HepG2 (cell line): ENCODE data around the gene TUBA4B. TPM values are rescaled to one million over a fixed set of nuclear protein-coding genes. Genes with fewer than 3 reads are reported as not detected.
A peak's percentile ranks its signal among the peaks of the same experiment; 100 is the strongest.

Experiments
- ATAC-seq: fragments of 200-7000 bp; cut with Tn5 transposase; 3 replicates; pipeline ENCODE4 v1.9.1; 2020; ENCODE audit warnings: mild to moderate bottlenecking, moderate library complexity
- BruUV-seq: library from RNA; stranded (reverse); fragments of 400-500 nt; replicated peaks from 2 replicates; lab custom pipeline; 2021; lab: Mats Ljungman, UMichigan
- CTCF ChIA-PET: fragments of 300-600 bp; formaldehyde crosslinking; extraction: SDS; loops from one replicate; lab custom pipeline; 2021; ENCODE audit warnings: low total read pairs, inconsistent platforms, low intra/inter-chr PET ratio; lab: Yijun Ruan, JAX
- POLR2A ChIA-PET: fragments of 350-600 bp; sonication (Branson Sonifier 250); formaldehyde crosslinking; loops from one replicate; lab custom pipeline; 2020; ENCODE audit warnings: antibody characterized with exemption, inconsistent platforms; lab: Yijun Ruan, JAX
- DNase-seq: peaks from one replicate; pipeline ENCODE4 v3.0.0-alpha.2; 2015; ENCODE audit warnings: low spot score
- FAIRE-seq: peaks from 3 replicates; lab custom pipeline; 2011; peaks lifted over from hg19 to GRCh38; lab: Jason Lieb, UNC
- H2AFZ ChIP-seq: one replicate; pipeline ENCODE4 v1.6.1; 2011; ENCODE audit warnings: low read length, inconsistent platforms
- H3K27ac ChIP-seq: fragments of 300-600 bp; 3 replicates; pipeline ENCODE4 v1.8.0; 2011; ENCODE audit warnings: mixed run types, mild to moderate bottlenecking, mixed read lengths, low read length, inconsistent platforms; ENCODE audit not compliant: insufficient read depth; ENCODE audit errors: extremely low read length
- H3K27me3 ChIP-seq, 2 experiments: fragments of 200-600 bp in 1 of 2; 2 replicates in 1 of 2; 3 replicates in 1 of 2; pipeline versions ENCODE4 v1.6.0 to v1.8.0; 2011; ENCODE audit warnings: low read length in 2 of 2, mild to moderate bottlenecking in 2 of 2, moderate library complexity in 2 of 2, inconsistent platforms in 1 of 2; ENCODE audit not compliant: insufficient read depth in 2 of 2, control insufficient read depth in 1 of 2
- H3K36me3 ChIP-seq, 2 experiments: fragments of 200-600 bp in 1 of 2; replicated peaks in 1 of 2; 2 replicates in 1 of 2; 3 replicates in 1 of 2; pipeline versions ENCODE4 v1.5.1 to v1.8.0; 2011; ENCODE audit warnings: low read length in 2 of 2, inconsistent platforms in 1 of 2; ENCODE audit not compliant: insufficient read depth in 2 of 2, control insufficient read depth in 1 of 2
- H3K4me1 ChIP-seq: 2 replicates; pipeline ENCODE4 v1.5.1; 2012; ENCODE audit warnings: low read length, inconsistent platforms; ENCODE audit not compliant: insufficient read depth
- H3K4me2 ChIP-seq: 2 replicates; pipeline ENCODE4 v1.6.0; 2011; ENCODE audit warnings: low read depth, low read length, inconsistent platforms
- H3K4me3 ChIP-seq, 3 experiments: fragments of 200-600 bp in 1 of 3; sonication (generic), shearing (Covaris generic) in 1 of 3; replicated peaks in 1 of 3; 2 replicates each; pipeline ENCODE4 v1.5.1; 2011 to 2016; ENCODE audit warnings: low read length in 3 of 3, inconsistent platforms in 2 of 3, low read depth in 2 of 3, mild to moderate bottlenecking in 2 of 3, control low read depth in 1 of 3, mixed read lengths in 1 of 3; ENCODE audit not compliant: insufficient read depth in 1 of 3
- H3K79me2 ChIP-seq: one replicate; pipeline ENCODE4 v1.6.1; 2011; ENCODE audit warnings: low read length, inconsistent platforms; ENCODE audit not compliant: insufficient read depth
- H3K9ac ChIP-seq: 2 replicates; pipeline ENCODE4 v1.6.0; 2011; ENCODE audit warnings: mild to moderate bottlenecking, low read depth, low read length, inconsistent platforms; ENCODE audit not compliant: insufficient read depth
- H3K9me3 ChIP-seq: 2 replicates; pipeline ENCODE4 v1.5.1; 2012; ENCODE audit warnings: mild to moderate bottlenecking, low read length
- H4K20me1 ChIP-seq: 2 replicates; pipeline ENCODE4 v1.6.0; 2011; ENCODE audit warnings: inconsistent platforms, mild to moderate bottlenecking, low read length, moderate library complexity; ENCODE audit not compliant: insufficient read depth
- ARID2 ChIP-seq: sonication (generic); formaldehyde crosslinking; IDR thresholded peaks from 2 replicates; pipeline ENCODE4 v1.8.1; 2022; ENCODE audit warnings: mild to moderate bottlenecking, missing genetic modification reagents, borderline replicate concordance
- DNMT1 ChIP-seq: sonication (generic); formaldehyde crosslinking; IDR thresholded peaks from 2 replicates; pipeline ENCODE4 v1.5.1; 2020; ENCODE audit warnings: mild to moderate bottlenecking, missing genetic modification reagents
- GFI1 ChIP-seq: sonication (generic); formaldehyde crosslinking; IDR thresholded peaks from 2 replicates; pipeline ENCODE4 v1.5.0; 2020; ENCODE audit warnings: missing genetic modification reagents, mild to moderate bottlenecking, borderline replicate concordance
- HOXA7 ChIP-seq: sonication (generic); formaldehyde crosslinking; IDR thresholded peaks from 2 replicates; pipeline ENCODE4 v1.8.1; 2022; ENCODE audit warnings: mild to moderate bottlenecking, missing genetic modification reagents, moderate library complexity
- KAT7 ChIP-seq: IDR thresholded peaks from 2 replicates; pipeline ENCODE4 v1.6.1; 2018; ENCODE audit warnings: borderline replicate concordance, missing compliant biosample characterization
- LCORL ChIP-seq, 2 experiments: fragments of 450-650 bp in 1 of 2; sonication (generic) in 1 of 2; formaldehyde crosslinking in 1 of 2; IDR thresholded peaks; 2 replicates each; pipeline versions ENCODE4 v1.5.0 to v1.6.1; 2017 to 2020; ENCODE audit warnings: antibody characterized with exemption in 1 of 2, missing genetic modification reagents in 1 of 2
- RNF2 ChIP-seq: fragments of 450-650 bp; conservative IDR thresholded peaks from 2 replicates; pipeline ENCODE4 v1.6.1; 2016; ENCODE audit warnings: low read depth
- SIN3B ChIP-seq: fragments of 150-350 bp; IDR thresholded peaks from 2 replicates; pipeline ENCODE4 v1.6.1; 2014; ENCODE audit warnings: low read length
- SMYD3 ChIP-seq: sonication (generic); formaldehyde crosslinking; IDR thresholded peaks from 2 replicates; pipeline ENCODE4 v1.8.1; 2023; ENCODE audit warnings: mild to moderate bottlenecking, missing genetic modification reagents
- ZNF607 ChIP-seq: sonication (generic); formaldehyde crosslinking; IDR thresholded peaks from 2 replicates; pipeline ENCODE4 v1.5.1; 2020; ENCODE audit warnings: missing genetic modification reagents, mild to moderate bottlenecking, borderline replicate concordance
- ZNF678 ChIP-seq: sonication (generic); formaldehyde crosslinking; IDR thresholded peaks from 2 replicates; pipeline ENCODE4 v1.4.0; 2020; ENCODE audit warnings: mild to moderate bottlenecking, missing genetic modification reagents
- ZNF713 ChIP-seq: sonication (generic); formaldehyde crosslinking; IDR thresholded peaks from 2 replicates; pipeline ENCODE4 v1.4.0; 2020; ENCODE audit warnings: mild to moderate bottlenecking, missing genetic modification reagents
- ZNF724P ChIP-seq: sonication (generic); formaldehyde crosslinking; IDR thresholded peaks from 2 replicates; pipeline ENCODE4 v1.8.0; 2022; ENCODE audit warnings: missing genetic modification reagents, borderline replicate concordance
- ZNF841 ChIP-seq: sonication (generic); formaldehyde crosslinking; IDR thresholded peaks from 2 replicates; pipeline ENCODE4 v1.8.1; 2023; ENCODE audit warnings: missing genetic modification reagents, borderline replicate concordance
- ZSCAN12 ChIP-seq: sonication (generic); formaldehyde crosslinking; IDR thresholded peaks from 2 replicates; pipeline ENCODE4 v1.9.0; 2021; ENCODE audit warnings: mild to moderate bottlenecking, missing genetic modification reagents
- WGBS: methylation state at CpG from one replicate; pipeline ENCODE4 v1.1.6; 2017; ENCODE audit warnings: low lambda C conversion rate; 5-methylcytosine and 5-hydroxymethylcytosine counted together
- in situ Hi-C: cut with HindIII; loops from 2 replicates; pipeline ENCODE4 v1.10.0; 2017; ENCODE audit warnings: low pct_unique_long_range_greater_than_20kb; ENCODE audit not compliant: extremely low pct_ligation_motif_present
- intact Hi-C: fragments of 100-400 bp; cut with micrococcal nuclease; formaldehyde crosslinking; loops from one replicate; pipeline ENCODE4 v1.10.0; 2022; ENCODE audit not compliant: unreplicated experiment
- polyA plus RNA-seq, 8 experiments: library from polyadenylated mRNA; depleted of rRNA in 3 of 8; stranded (reverse) in 7 of 8; unstranded in 1 of 8; fragments of >200 nt; fragmentation: Illumina TruSeq in 4 of 8; extraction: Trizol in 4 of 8; gene quantifications; 2 replicates each; pipeline versions ENCODE4 v1.2.1 to v1.2.3, GENCODE V29; 2011 to 2016; ENCODE audit warnings: low read depth in 4 of 8, missing spikeins in 1 of 8, mixed read lengths in 1 of 8; ENCODE audit not compliant: insufficient read depth in 1 of 8
- total RNA-seq, 5 experiments: library from RNA; depleted of rRNA; stranded (reverse); fragments of >200 nt; fragmentation: Illumina TruSeq; extraction: Trizol; gene quantifications; 2 replicates each; pipeline ENCODE4 v1.2.3, GENCODE V29; 2016; ENCODE audit warnings: low read depth in 1 of 5
- TF ChIP-seq, protein P1 (sequence below): sonication (generic); formaldehyde crosslinking; IDR thresholded peaks from 2 replicates; pipeline ENCODE4 v1.8.0; 2022; ENCODE audit warnings: mild to moderate bottlenecking, missing genetic modification reagents, moderate library complexity
- TF ChIP-seq, protein P2 (sequence below): sonication (generic); formaldehyde crosslinking; IDR thresholded peaks from 2 replicates; pipeline ENCODE4 v1.4.0; 2020; ENCODE audit warnings: missing genetic modification reagents
- TF ChIP-seq, protein P3 (sequence below): sonication (generic); formaldehyde crosslinking; IDR thresholded peaks from 2 replicates; pipeline ENCODE4 v1.8.0; 2022; ENCODE audit warnings: mild to moderate bottlenecking, missing genetic modification reagents, borderline replicate concordance

The TUBA4B gene
- total and polyA plus RNA-seq, 2 of the 13 experiments (the other 11 are each of a cell fraction or from before 2014, with no cell fraction given), result 0.18 to 0.22 TPM

DNA sequence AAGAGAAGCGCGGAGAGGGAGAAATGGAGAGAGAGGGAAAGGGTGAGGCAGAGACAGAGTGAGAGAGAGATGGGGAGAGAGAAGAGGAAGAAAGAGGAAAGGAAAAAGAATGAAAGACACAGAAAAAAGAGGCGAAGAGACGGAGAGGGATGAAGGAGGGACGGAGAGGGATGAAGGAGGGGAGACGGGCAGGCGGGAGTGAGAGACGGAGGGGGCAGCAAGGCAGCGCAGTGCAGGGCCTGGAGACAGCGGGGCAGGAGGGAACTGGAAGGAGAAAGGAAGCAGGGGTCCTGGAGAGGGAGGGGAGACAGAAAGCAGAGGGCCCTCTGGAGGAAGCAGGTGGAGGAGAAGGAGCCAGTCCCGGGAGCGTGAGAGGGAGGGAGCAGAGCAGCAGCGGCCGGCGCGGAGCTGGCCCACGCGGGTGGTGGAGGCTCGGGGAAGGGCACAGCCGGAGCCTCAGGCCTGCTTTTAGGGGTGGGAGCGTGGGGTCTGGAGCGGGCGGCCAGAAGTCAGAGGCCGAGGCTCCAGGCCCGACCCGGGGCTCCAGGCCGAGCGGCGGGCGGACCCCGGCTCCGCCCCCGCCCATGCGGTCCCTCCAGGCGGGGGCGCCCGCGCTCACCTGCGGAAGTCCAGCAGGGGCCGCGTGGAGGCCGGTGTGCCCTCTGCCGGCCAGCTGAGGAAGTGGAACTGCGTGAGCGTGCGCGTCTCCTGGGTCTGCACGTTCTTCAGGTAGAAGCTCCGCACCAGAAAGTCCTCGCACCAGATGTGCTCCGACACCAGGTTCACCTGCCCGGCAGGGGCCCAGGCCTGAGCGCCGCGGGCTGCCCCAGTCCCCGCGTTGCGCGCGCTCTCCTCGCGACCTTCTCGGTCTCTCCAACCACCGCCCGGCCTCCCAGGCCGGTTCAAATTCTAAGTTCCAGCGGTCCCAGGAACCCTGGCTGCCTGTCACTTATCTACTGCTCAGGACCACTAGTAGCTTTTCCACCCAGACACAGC, 41.6 kb downstream of the TUBA4B start:
- no peaks in the 10 kb centered on the region for H3K9me3 ChIP-seq
- CTCF ChIA-PET, result interaction anchor here (1.2 to 3.4 kb wide), 8 partner anchors 18 to 135 kb away, joined by 3 to 88 read pairs (median 10); partner anchors contain the start of genes ANKZF1, ATG9A, DNAJB2 and NHEJ1
- H3K4me3 ChIP-seq, result peak overlapping the region; percentile 60 to 81 (median 80)
- no peaks in the 10 kb centered on the region for H4K20me1 ChIP-seq
- H2AFZ ChIP-seq, result peak overlapping the region; percentile 77
- DNase-seq (peak; percentile 80), FAIRE-seq (peak; percentile 89), ATAC-seq (peak; percentile 85)
- POLR2A ChIA-PET, result interaction anchor here (0.8 to 3.6 kb wide), 17 partner anchors 8 to 293 kb away, joined by 3 to 47 read pairs (median 6); partner anchors contain the start of genes ABCB6, ANKZF1, ATG9A and CNPPD1
- 20% methylated on average over 26 of the region's 67 CpGs for WGBS
- peak overlapping the region; percentile 87 for H3K4me2 ChIP-seq
- in situ Hi-C loops, result loop anchor here (5.0 kb wide), 1 partner anchor 122 kb away; the partner anchor contains the start of gene SLC23A3
- H3K27me3 ChIP-seq, result peaks cover 6 to 83% of the 10 kb centered on the region in 2 experiments; a peak in 4 of 5 replicates
- intact Hi-C loops, result loop anchor here (1.0 to 10.0 kb wide), 7 partner anchors 15 to 240 kb away; partner anchors contain the start of genes ABCB6, ANKZF1, ATG9A and DNAJB2
- BruUV-seq, result no TSS peak
- H3K4me1 ChIP-seq, result peaks cover 36% of the 10 kb centered on the region
- H3K79me2 ChIP-seq, result no peaks in the 10 kb centered on the region
- peak overlapping the region; percentile 75 for H3K9ac ChIP-seq
- no peak overlapping the region for H3K27ac ChIP-seq
- H3K36me3 ChIP-seq, result no peaks in the 10 kb centered on the region
- TF ChIP-seq ZNF678 (CRISPR knock-in tag) (0 out of 2 replicates have a peak, but pooled peaks have one; percentile 43), DNMT1 (CRISPR knock-in tag) (peak; percentile 98), LCORL (IDR thresholded peaks at IDR 0.05) (no peak), LCORL (CRISPR knock-in tag; IDR thresholded peaks at IDR 0.05) (peak; percentile 84; the same call in 1 of the 2 replicates), KAT7 (CRISPR knock-in tag) (peak; percentile 71), RNF2 (peak; percentile 68; the same call in 1 of the 2 replicates), SIN3B (no peak), HOXA7 (CRISPR knock-in tag) (no peak), ZSCAN12 (peak; percentile 92; the same call in 1 of the 2 replicates), ZNF607 (CRISPR knock-in tag) (peak; percentile 76; the same call in 1 of the 2 replicates), SMYD3 (CRISPR knock-in tag) (no peak), ZNF841 (no peak), ZNF724P (CRISPR knock-in tag) (peak; percentile 89), ZNF713 (CRISPR knock-in tag) (no peak; the same call in 1 of the 2 replicates), ARID2 (CRISPR knock-in tag) (0 out of 2 replicates have a peak, but pooled peaks have one; percentile 33), GFI1 (CRISPR knock-in tag) (peak; percentile 56; the same call in 1 of the 2 replicates)
- TF ChIP-seq, protein P1, sequence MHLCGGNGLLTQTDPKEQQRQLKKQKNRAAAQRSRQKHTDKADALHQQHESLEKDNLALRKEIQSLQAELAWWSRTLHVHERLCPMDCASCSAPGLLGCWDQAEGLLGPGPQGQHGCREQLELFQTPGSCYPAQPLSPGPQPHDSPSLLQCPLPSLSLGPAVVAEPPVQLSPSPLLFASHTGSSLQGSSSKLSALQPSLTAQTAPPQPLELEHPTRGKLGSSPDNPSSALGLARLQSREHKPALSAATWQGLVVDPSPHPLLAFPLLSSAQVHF (CRISPR knock-in tag), result no peak
- TF ChIP-seq, protein P2, sequence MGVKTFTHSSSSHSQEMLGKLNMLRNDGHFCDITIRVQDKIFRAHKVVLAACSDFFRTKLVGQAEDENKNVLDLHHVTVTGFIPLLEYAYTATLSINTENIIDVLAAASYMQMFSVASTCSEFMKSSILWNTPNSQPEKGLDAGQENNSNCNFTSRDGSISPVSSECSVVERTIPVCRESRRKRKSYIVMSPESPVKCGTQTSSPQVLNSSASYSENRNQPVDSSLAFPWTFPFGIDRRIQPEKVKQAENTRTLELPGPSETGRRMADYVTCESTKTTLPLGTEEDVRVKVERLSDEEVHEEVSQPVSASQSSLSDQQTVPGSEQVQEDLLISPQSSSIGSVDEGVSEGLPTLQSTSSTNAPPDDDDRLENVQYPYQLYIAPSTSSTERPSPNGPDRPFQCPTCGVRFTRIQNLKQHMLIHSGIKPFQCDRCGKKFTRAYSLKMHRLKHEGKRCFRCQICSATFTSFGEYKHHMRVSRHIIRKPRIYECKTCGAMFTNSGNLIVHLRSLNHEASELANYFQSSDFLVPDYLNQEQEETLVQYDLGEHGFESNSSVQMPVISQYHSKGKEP (CRISPR knock-in tag), result 0 out of 2 replicates have a peak, but pooled peaks have one; percentile 66
- TF ChIP-seq, protein P3, sequence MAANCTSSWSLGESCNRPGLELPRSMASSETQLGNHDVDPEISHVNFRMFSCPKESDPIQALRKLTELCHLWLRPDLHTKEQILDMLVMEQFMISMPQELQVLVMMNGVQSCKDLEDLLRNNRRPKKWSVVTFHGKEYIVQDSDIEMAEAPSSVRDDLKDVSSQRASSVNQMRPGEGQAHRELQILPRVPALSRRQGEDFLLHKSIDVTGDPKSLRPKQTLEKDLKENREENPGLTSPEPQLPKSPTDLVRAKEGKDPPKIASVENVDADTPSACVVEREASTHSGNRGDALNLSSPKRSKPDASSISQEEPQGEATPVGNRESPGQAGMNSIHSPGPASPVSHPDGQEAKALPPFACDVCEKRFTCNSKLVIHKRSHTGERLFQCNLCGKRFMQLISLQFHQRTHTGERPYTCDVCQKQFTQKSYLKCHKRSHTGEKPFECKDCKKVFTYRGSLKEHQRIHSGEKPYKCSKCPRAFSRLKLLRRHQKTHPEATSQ (CRISPR knock-in tag), result 0 out of 2 replicates have a peak, but pooled peaks have one; percentile 73
